HG03196 (cell line): ENCODE data around the gene KCNN2.

Source experiments
- ATAC-seq: cut with Tn5 transposase; IDR thresholded peaks from one replicate; pipeline ENCODE4 v1.9.1; 2021; ENCODE audit not compliant: unreplicated experiment

The KCNN2 gene

GRCh38 chr5:114477816-114478334 is 116.0 kb downstream of the KCNN2 start:
- no peak for ATAC-seq

- no peak for ATAC-seq
These were observed 138.9 kb downstream of the KCNN2 start for GRCh38 chr5:114500756-114501155.

GRCh38 chr5:114504560-114504959 is 142.7 kb downstream of the KCNN2 start:
- ATAC-seq = no peak

DNA sequence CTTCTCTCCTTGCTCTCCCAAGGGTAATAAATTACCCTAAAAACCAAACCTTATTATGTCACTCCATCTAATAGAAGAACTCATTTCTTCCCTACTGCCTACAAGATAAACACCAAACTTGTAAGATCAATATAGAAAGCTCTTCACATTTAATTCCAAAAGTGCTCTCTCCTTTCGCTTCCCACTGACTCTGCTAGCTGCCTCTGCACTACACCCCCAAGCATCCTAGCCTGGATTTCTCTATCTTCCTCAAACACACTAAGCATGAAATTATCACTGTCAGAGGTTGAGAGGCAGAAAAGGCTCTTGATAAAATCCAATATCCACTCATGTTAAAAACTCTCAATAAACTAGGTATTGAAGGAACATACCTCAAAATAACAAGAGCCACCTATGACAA is 162.4 kb downstream of the KCNN2 start:
- ATAC-seq = no peak

GRCh38 chr5:114544561-114544960 is 182.7 kb downstream of the KCNN2 start:
- no peak for ATAC-seq
